Renal pelvis (tissue), 4 donors: ENCODE results near the gene BAK1. TPM values are rescaled to one million over a fixed set of nuclear protein-coding genes. Genes with fewer than 3 reads are reported as not detected.
A peak's percentile ranks its signal among the peaks of the same experiment; 100 is the strongest.

Experiments
- DNase-seq: peaks from one replicate; pipeline ENCODE4 v3.0.0-alpha.2; 2013
- polyA plus RNA-seq, 3 donors: library from polyadenylated mRNA; unstranded; fragments of 120-200 nt; gene quantifications; one replicate each; pipeline ENCODE4 v1.2.1, GENCODE V29; 2013; ENCODE audit not compliant: insufficient read length in 3 of 3

Gene BAK1
- polyA plus RNA-seq, 3 donors, result 22.5 to 26.1 (median 25.3) TPM

- peak; percentile 64 for DNase-seq
These were observed 9.9 kb upstream of the BAK1 start for GRCh38 chr6:33589731-33590530.

- no peak for DNase-seq
These were observed 9.3 kb upstream of the BAK1 start for GRCh38 chr6:33589392-33589730.

- DNase-seq, result no peak
These were observed 8.8 kb upstream of the BAK1 start for GRCh38 chr6:33588894-33589293.

- no peak for DNase-seq
These were observed 7.5 kb upstream of the BAK1 start for GRCh38 chr6:33587529-33587928.

GRCh38 chr6:33586108-33586640, 6.1 kb upstream of the BAK1 start:
- DNase-seq, result no peak

GRCh38 chr6:33585403-33586107, 5.5 kb upstream of the BAK1 start:
- no peak for DNase-seq

GRCh38 chr6:33584700-33585402, 4.8 kb upstream of the BAK1 start:
- DNase-seq, result no peak

- DNase-seq, result no peak
These were observed 3.6 kb upstream of the BAK1 start for GRCh38 chr6:33583591-33584155.

GRCh38 chr6:33581186-33581585, 1.1 kb upstream of the BAK1 start:
- no peak for DNase-seq

GRCh38 chr6:33578588-33579011, 1.5 kb downstream of the BAK1 start:
- DNase-seq, result no peak

GRCh38 chr6:33578164-33578563, 1.9 kb downstream of the BAK1 start:
- no peak for DNase-seq

- DNase-seq, result no peak
These were observed 2.4 kb downstream of the BAK1 start for GRCh38 chr6:33577718-33578117.

- no peak for DNase-seq
These were observed 3.0 kb downstream of the BAK1 start for GRCh38 chr6:33577106-33577535.

GRCh38 chr6:33576668-33577067, 3.4 kb downstream of the BAK1 start:
- no peak for DNase-seq

GRCh38 chr6:33575211-33575610, 4.9 kb downstream of the BAK1 start:
- DNase-seq, result no peak

GRCh38 chr6:33571637-33572316, 8.3 kb downstream of the BAK1 start:
- DNase-seq, result no peak

- DNase-seq, result no peak
These were observed 9.1 kb downstream of the BAK1 start for GRCh38 chr6:33570806-33571636.

GRCh38 chr6:33568826-33569570, 11.1 kb downstream of the BAK1 start:
- no peak for DNase-seq

- no peak for DNase-seq
These were observed 12.2 kb downstream of the BAK1 start for GRCh38 chr6:33567836-33568235.
